ENCODE data around the gene HELQ. TPM values are rescaled to one million over a fixed set of nuclear protein-coding genes. Genes with fewer than 3 reads are reported as not detected.

Gene HELQ
- total and polyA plus RNA-seq, 10 of the 15 experiments (the other 5 are each of a cell fraction or from before 2014, with no cell fraction given), result 4.5 to 13.3 (median 10.6) TPM

DNA sequence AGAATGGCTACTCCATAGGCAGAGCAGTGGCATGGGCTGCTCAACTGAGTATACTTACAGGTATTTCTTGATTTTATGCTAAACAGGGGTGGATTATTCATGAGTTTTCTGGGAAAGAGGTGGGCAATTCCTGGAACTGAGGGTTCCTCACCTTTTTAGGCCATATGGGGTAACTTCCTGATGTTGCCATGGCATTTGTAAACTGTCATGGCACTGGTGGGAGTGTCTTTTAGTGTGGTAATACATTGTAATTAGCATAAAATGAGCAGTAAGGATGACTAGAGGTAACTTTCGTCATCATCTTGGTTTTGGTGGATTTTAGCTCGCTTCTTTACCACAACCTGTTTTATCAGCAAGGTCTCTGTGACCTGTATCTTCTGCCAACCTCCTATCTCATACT lies 72.8 kb downstream of the HELQ start (continued):
- TF ChIP-seq, protein P1, sequence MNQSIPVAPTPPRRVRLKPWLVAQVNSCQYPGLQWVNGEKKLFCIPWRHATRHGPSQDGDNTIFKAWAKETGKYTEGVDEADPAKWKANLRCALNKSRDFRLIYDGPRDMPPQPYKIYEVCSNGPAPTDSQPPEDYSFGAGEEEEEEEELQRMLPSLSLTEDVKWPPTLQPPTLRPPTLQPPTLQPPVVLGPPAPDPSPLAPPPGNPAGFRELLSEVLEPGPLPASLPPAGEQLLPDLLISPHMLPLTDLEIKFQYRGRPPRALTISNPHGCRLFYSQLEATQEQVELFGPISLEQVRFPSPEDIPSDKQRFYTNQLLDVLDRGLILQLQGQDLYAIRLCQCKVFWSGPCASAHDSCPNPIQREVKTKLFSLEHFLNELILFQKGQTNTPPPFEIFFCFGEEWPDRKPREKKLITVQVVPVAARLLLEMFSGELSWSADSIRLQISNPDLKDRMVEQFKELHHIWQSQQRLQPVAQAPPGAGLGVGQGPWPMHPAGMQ (IDR thresholded peaks at IDR 0.05; ENCODE audit: borderline replicate concordance), result no peak
- TF ChIP-seq, protein P2, sequence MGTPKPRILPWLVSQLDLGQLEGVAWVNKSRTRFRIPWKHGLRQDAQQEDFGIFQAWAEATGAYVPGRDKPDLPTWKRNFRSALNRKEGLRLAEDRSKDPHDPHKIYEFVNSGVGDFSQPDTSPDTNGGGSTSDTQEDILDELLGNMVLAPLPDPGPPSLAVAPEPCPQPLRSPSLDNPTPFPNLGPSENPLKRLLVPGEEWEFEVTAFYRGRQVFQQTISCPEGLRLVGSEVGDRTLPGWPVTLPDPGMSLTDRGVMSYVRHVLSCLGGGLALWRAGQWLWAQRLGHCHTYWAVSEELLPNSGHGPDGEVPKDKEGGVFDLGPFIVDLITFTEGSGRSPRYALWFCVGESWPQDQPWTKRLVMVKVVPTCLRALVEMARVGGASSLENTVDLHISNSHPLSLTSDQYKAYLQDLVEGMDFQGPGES (IDR thresholded peaks at IDR 0.05), result no peak
- TF ChIP-seq CHD2 (IDR thresholded peaks at IDR 0.05; ENCODE audit: borderline replicate concordance, low read depth, low read length) (no peak), MEF2A (IDR thresholded peaks at IDR 0.05; ENCODE audit: insufficient read depth, low read depth, low read length) (no peak)

DNA sequence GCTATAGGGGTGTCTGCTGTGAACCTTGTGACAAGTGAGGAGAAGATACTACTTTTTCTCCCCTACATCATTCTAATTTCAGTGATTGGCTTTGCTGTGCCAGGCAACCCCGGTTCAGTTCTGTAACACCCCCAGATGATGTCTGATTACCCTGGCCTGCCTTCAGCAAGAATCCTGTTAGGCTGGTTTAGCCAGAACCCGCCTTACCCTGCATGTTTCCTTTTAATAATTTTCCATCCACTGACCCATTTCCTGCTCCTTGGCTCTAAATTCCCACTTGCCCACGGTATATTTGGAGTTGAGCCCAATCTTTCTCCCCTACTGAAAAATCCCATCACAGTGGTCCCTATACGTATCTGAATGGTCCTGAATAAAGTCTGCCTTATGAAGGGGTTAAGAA lies 74.5 kb downstream of the HELQ start:
- Histone ChIP-seq H3K9me3 (replicated peaks; ENCODE audit: control insufficient read depth, insufficient read depth, low read length) (peaks cover 9% of the 10 kb centered on the region; the same call in 2 of the 3 replicates), H3K4me1 (ENCODE audit: control insufficient read depth, insufficient read depth, low read length) (no peaks in the 10 kb centered on the region), H4K20me1 (ENCODE audit: control insufficient read depth, insufficient read depth) (no peaks in the 10 kb centered on the region), H3K9ac (ENCODE audit: control insufficient read depth, insufficient read depth, low read length) (no peak overlapping the region), H3K4me2 (ENCODE audit: control insufficient read depth, insufficient read depth) (no peak overlapping the region), H3K27me3 (replicated peaks in 1 of 2; ENCODE audit: control insufficient read depth in 2 of 2, insufficient read depth in 2 of 2, low read length in 1 of 2) (no peaks in the 10 kb centered on the region), H3K36me3 (ENCODE audit: control insufficient read depth in 2 of 2, insufficient read depth in 2 of 2, low read length in 1 of 2) (no peaks in the 10 kb centered on the region), H3K27ac (ENCODE audit: control insufficient read depth, insufficient read depth) (no peak overlapping the region), H3K79me2 (ENCODE audit: control insufficient read depth, insufficient read depth, low read length) (no peaks in the 10 kb centered on the region), H3K4me3 (no peak overlapping the region), H2AFZ (ENCODE audit: control insufficient read depth, low read depth, low read length) (no peak overlapping the region)
- WGBS (ENCODE audit: insufficient coverage, insufficient replicate concordance, low lambda C conversion rate, missing lambda C conversion rate), result 38% methylated on average over 4 of the region's 4 CpGs
- in situ Hi-C loops (cut with MboI), result no loop called here
- intact Hi-C loops (cut with micrococcal nuclease; ENCODE audit: unreplicated experiment), result no loop called here
- CTCF ChIA-PET, result no interaction called here
- DNase-seq (ENCODE audit: low read depth, low spot score), result no peak
- SMC1A ChIA-PET (ENCODE audit: uncharacterized antibody, unreplicated experiment), result no interaction called here
- no TSS peak for BruUV-seq (replicated peaks)
- TF ChIP-seq, protein P3, sequence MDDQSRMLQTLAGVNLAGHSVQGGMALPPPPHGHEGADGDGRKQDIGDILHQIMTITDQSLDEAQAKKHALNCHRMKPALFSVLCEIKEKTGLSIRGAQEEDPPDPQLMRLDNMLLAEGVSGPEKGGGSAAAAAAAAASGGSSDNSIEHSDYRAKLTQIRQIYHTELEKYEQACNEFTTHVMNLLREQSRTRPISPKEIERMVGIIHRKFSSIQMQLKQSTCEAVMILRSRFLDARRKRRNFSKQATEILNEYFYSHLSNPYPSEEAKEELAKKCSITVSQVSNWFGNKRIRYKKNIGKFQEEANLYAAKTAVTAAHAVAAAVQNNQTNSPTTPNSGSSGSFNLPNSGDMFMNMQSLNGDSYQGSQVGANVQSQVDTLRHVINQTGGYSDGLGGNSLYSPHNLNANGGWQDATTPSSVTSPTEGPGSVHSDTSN (IDR thresholded peaks at IDR 0.05; ENCODE audit: insufficient replicate concordance, low read depth, low read length), result no peak
- TF ChIP-seq, protein P4, sequence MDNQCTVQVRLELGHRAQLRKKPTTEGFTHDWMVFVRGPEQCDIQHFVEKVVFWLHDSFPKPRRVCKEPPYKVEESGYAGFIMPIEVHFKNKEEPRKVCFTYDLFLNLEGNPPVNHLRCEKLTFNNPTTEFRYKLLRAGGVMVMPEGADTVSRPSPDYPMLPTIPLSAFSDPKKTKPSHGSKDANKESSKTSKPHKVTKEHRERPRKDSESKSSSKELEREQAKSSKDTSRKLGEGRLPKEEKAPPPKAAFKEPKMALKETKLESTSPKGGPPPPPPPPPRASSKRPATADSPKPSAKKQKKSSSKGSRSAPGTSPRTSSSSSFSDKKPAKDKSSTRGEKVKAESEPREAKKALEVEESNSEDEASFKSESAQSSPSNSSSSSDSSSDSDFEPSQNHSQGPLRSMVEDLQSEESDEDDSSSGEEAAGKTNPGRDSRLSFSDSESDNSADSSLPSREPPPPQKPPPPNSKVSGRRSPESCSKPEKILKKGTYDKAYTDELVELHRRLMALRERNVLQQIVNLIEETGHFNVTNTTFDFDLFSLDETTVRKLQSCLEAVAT (IDR thresholded peaks at IDR 0.05), result no peak
- TF ChIP-seq MYC (IDR thresholded peaks at IDR 0.05; ENCODE audit: insufficient read depth, insufficient read length, insufficient replicate concordance, low read length, severe bottlenecking) (no peak), YBX1 (IDR thresholded peaks at IDR 0.05) (no peak), RCOR1 (conservative IDR thresholded peaks at IDR 0.05; ENCODE audit: low read depth, low read length) (no peak), EZH2 (IDR thresholded peaks at IDR 0.05; ENCODE audit: borderline replicate concordance, control insufficient read depth, low read depth, low read length) (no peak)
- no peak for FAIRE-seq
- RAD21 ChIA-PET (ENCODE audit: unreplicated experiment), result no interaction called here
- POLR2A ChIA-PET, result no interaction called here
- no peak for ATAC-seq
